Spleen (tissue), 7 donors: ENCODE results near the gene HEXB.

Experiments used
- CTCF ChIP-seq, 11 experiments: fragments of 200-600 bp in 7 of 11; fragments of 450-650 bp in 4 of 11; sonication (generic) in 4 of 11; IDR thresholded peaks in 8 of 11; conservative IDR thresholded peaks in 3 of 11; 1 replicate in 7 of 11; 2 replicates in 4 of 11; pipeline versions ENCODE4 v1.4.0 to v1.8.0; 2016 to 2021; ENCODE audit warnings: antibody characterized with exemption in 11 of 11, inconsistent platforms in 4 of 11, mild to moderate bottlenecking in 1 of 11
- POLR2A ChIP-seq, 3 donors: fragments of 450-650 bp; IDR thresholded peaks; one replicate each; pipeline ENCODE4 v1.5.1; 2017; ENCODE audit warnings: antibody characterized with exemption in 3 of 3, mild to moderate bottlenecking in 1 of 3
- POLR2AphosphoS5 ChIP-seq, 3 donors: sonication (generic); formaldehyde crosslinking; IDR thresholded peaks; one replicate each; pipeline ENCODE4 v1.5.1; 2017; ENCODE audit warnings: antibody characterized with exemption in 3 of 3
- donor health status: DM: no; HTN: no; CAD: no; lungs with moderate emphysema.
- donor health status: DM: no; HTN: no; CAD: no.
- donor health status: DM: no; HTN: no; CAD: no.

GRCh38 chr5:74636552-74636951 lies 48.5 kb upstream of the HEXB start:
- TF ChIP-seq POLR2A (IDR thresholded peaks at IDR 0.05) (no peak), CTCF (IDR thresholded peaks at IDR 0.05 in 8 of 11, conservative IDR thresholded peaks at IDR 0.05 in 3 of 11) (no peak), POLR2AphosphoS5 (IDR thresholded peaks at IDR 0.05) (no peak)
